NCI-H748 (cell line): Measurements from ENCODE around the gene UBAC2.

ENCODE experiments used
- DNase-seq: peaks from one replicate; lab custom pipeline; 2025; ENCODE audit not compliant: unreplicated experiment; lab: John Stamatoyannopoulos, UW

Gene UBAC2

GRCh38 chr13:99354371-99354951 is 153.8 kb downstream of the UBAC2 start:
- no peak for DNase-seq

GRCh38 chr13:99355267-99356011 is 154.8 kb downstream of the UBAC2 start:
- DNase-seq, result peak; percentile 9

DNA sequence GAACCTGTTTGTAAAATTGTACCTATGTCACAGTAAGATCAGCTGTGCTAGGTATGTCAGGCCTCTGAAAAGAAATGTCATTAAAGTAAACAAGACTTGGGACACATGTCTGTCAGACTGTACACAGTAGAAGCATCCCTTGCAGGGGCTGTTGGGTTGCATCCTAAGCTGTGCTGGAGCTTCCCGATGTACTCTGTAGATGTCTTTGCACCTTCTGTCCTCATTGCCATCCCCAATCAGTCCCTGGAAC is 155.3 kb downstream of the UBAC2 start:
- DNase-seq, result no peak

DNA sequence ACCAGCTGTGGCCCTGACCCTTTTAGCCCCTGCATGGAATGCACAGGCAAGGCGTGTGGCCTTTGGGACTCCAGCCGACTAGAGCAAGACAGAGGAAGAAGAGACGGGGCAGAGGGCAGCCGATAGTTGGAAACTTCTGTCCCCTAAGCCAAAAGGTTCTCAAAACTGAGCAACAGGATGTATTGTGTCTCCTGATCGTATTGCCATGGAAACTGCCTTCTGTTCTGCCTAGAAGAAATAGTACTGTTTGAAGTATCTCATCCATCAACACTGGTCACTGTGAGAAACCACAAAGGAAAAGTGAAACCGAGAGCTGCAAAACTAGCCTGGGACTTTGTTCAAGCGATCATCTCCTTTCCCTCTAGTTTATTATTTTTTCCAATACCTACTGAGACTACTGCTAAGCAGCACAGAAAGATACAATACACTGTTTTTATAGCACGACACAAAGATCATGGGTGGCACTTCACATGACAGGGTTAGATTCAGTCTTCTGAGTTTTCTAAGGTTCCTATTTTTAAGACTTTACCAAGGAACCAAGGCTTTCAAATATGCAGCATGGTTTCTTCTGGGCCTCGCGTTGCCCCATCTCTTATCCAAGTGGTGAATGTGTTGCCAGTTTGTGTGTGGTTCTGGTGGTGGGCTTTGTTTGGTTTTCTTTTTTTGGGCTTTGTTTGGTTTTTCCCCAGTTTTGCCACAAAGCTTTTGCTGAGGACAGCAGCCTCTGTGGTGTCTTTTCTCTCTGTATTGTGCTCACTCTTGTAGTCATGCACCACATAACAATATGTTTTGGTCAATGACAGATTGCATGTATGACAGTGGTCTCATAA is 155.8 kb downstream of the UBAC2 start:
- DNase-seq, result no peak

GRCh38 chr13:99357131-99357596 is 156.5 kb downstream of the UBAC2 start:
- no peak for DNase-seq

DNA sequence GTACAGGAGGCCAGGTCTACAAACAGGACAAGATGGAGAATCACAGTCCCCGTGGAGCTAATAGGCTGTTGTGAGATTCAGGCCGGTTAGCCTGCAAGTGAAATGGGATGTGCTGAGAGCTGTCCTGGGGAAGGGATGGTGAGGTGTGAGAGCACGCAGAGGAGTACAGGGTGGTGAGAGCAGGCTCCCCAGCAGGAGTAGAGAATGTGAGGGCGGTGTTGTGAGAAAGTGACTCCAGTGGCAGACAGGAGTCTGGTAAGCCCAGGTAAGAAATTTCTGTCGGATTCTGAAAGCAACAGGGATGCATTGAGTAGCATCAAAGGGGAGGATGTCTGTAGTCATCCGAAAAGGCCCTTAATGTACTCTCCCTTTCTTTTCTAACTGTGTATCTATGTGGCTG is 157.3 kb downstream of the UBAC2 start:
- no peak for DNase-seq

DNA sequence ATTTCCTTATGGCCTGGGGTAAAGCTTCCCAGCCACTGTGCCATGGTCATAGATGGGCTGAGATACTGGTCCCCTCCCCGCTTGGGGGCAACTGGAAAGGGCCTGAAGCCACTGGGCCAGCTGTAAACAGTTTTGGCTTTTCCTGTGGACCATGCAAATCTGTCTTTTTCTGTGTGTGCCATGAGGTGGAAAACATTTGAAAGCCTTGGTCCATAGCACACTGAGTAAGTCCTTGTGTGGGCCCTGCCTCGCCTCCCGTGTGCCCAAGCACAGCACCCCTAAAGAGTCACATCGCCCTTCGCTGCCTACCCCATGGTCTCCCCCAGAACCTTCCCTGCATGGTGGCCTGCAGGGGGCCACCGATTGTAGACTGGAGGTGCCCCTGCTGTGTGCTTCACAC is 158.9 kb downstream of the UBAC2 start:
- no peak for DNase-seq

- no peak for DNase-seq
These were observed 160.0 kb downstream of the UBAC2 start for GRCh38 chr13:99360696-99361095.

DNA sequence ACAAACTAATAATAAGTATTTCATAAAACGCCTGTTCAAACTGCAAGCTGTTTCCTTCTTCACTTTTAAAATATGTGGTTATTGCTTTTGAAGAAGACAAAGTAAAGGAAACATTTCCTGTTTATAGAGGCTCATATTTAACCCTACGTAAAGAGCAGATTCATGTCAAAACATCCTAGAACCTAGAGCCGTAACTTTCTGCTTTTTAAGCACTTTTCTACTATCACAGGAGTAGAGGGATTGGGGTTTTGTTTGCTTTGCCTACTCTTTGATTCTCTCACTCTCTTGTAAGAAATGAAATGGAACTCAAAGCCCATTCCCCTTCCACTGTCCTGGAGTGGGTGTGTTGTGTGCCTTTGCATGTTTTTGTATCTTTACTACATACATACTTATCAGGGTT is 160.5 kb downstream of the UBAC2 start:
- no peak for DNase-seq

DNA sequence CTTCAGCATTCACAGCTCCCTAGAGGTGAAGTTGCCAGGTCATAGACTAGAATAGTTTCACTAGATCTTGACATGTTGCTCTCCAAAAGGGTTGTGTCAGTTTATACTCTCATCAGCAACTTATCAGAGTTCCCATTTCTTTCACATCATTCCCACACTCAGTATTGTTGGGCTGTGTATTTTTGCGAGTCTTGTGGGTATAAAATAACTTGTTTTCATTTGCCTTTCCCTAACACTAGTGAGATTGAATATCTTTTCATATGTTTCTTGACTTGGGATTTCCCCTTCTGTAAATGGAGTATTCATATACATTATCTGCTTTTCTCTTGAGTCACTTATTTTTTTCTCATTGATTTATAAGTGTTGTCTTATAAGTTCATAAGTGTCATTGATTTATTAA is 161.7 kb downstream of the UBAC2 start:
- no peak for DNase-seq

- DNase-seq, result no peak
These were observed 162.7 kb downstream of the UBAC2 start for GRCh38 chr13:99363391-99363790.

DNA sequence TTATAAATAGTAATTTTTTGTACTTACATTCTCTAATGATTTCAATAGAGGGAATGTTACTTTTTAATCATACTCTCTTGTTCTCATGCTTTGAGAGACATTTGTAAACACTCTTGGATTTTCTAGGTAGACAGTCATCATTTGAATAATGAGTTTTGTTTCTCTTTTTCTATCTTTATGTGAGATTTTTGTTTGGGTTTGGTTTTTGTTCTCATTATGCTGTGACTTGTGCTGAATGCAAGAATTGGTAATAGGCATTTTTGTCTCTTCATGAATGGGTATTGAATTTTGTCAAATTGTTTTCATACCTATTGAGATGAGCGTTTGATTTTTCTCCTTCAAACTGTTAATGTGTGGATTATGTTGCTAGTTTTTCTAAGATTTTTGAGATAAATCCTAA is 163.3 kb downstream of the UBAC2 start:
- DNase-seq, result no peak

GRCh38 chr13:99366075-99366987 is 165.7 kb downstream of the UBAC2 start:
- no peak for DNase-seq

DNA sequence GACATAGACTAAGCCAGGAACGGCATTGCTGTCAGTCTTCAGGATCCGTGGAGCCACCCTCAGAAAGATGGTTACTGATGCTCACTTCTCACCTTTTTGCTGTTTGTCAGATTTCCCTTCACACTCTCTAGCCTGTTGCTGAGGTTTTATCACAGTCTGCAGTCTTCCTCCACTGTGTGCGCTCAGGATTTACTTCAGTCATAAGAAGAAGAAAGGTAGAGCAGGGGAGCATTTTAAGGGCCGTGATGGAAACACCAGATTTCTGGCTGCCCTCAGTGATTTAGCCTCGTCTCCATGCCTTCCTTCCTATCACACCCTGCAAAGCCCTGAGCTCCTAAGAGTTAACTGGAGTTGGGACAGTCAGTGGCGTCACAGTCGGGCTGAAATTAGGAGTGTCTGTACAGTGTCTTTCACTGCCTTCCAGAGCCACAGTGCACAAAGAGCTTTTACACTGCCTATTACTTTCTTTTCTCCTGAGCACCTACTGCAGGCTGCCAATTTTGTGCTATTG is 166.5 kb downstream of the UBAC2 start:
- no peak for DNase-seq

- DNase-seq, result no peak
These were observed 167.2 kb downstream of the UBAC2 start for GRCh38 chr13:99367663-99368448.

GRCh38 chr13:99370481-99371275 is 170.0 kb downstream of the UBAC2 start:
- DNase-seq, result no peak

GRCh38 chr13:99371956-99372355 is 171.3 kb downstream of the UBAC2 start:
- no peak for DNase-seq

- DNase-seq, result no peak
These were observed 172.8 kb downstream of the UBAC2 start for GRCh38 chr13:99373436-99373835.
